Pons (tissue), 1 donor: Measurements from ENCODE around the gene NXPH2.
A peak's percentile ranks its signal among the peaks of the same experiment; 100 is the strongest.

ENCODE experiments used
- DNase-seq: peaks from one replicate; pipeline ENCODE4 v3.0.0-alpha.2; 2016; ENCODE audit warnings: low spot score

NXPH2 gene

GRCh38 chr2:138637061-138637460, 143.1 kb downstream of the NXPH2 start:
- DNase-seq = no peak

DNA sequence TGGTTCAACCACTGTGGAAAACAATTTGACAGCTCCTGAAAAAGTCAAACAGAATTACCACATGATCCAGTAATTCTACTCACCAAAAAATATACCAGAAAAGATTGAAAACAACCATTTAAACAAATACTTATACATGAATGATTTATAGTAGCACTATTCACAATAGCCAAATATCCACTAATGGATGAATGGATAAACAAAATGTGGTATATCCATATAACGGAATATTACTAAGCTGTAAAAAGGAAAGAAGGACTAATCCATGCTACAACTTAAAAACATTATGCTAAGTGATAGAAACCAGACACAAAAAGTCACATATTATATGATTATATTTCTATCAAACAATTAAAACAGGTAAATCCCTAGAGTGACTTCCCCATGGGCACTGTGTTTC, 147.1 kb downstream of the NXPH2 start:
- no peak for DNase-seq

DNA sequence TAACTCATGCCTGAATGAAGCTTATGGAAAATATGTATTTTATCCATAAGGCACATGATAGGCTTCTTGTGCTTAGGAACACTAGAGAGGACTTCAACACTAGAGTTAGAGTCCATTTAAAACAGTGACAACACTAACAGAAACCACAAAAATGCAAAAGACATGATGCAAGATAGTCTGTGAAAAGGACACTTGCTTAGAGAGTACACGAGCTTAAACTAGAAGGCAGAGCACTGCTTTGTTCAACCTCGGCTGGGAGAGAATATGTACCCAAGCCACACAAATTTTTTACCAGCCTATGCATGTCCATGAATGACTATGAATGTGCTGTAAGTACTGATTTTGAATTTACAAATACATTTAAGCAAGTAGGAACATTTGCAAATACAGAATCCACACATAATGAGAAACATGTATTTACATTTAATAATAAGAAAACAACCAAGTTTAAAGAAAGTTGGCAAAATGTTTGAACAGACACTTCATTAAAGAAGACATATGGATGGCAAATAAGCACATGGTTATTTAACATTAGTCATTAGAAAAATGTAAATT, 148.0 kb downstream of the NXPH2 start:
- no peak for DNase-seq

- DNase-seq = no peak
These were observed 150.0 kb downstream of the NXPH2 start for GRCh38 chr2:138630164-138630563.

- DNase-seq = no peak
These were observed 154.0 kb downstream of the NXPH2 start for GRCh38 chr2:138626148-138626547.

GRCh38 chr2:138622613-138623012, 157.6 kb downstream of the NXPH2 start:
- DNase-seq = peak; percentile 3

DNA sequence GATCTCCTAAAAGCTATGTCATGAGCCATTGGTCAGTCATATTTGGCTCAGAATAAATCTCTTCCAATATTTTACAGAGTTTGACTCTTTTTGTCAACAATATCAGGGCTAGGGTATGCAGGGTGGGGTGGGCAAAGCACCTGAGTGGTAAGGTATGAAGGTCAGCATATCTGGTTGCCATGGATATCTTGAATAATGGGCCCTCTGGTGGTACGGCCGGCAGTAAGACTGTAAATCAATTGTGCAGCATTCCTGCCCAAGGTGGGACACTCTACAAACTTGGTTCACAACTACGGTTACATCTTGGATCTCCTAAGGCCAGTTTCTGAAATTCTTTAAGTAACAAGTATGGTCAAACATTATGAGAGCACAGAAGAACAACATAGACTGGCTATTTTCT, 159.1 kb downstream of the NXPH2 start:
- DNase-seq = no peak

GRCh38 chr2:138620431-138620830, 159.8 kb downstream of the NXPH2 start:
- no peak for DNase-seq
